Neural cell (in vitro differentiated cells): ENCODE measurements around the gene ADGRB2. TPM values are rescaled to one million over a fixed set of nuclear protein-coding genes. Genes with fewer than 3 reads are reported as not detected.

ENCODE experiments used
- H2AFZ ChIP-seq: fragments of 200-600, 300-800 bp; sonication (generic), shearing (Covaris generic); 2 replicates; pipeline ENCODE4 v1.6.0; 2014; ENCODE audit warnings: low read depth, mild to moderate bottlenecking, antibody characterized with exemption, low read length, moderate library complexity
- H3F3A ChIP-seq: fragments of 200-600 bp; shearing (Covaris generic); 2 replicates; pipeline ENCODE4 v1.6.1; 2016; ENCODE audit warnings: mild to moderate bottlenecking, moderate library complexity, mixed read lengths, antibody characterized with exemption, low read length; ENCODE audit not compliant: insufficient read depth, poor library complexity, severe bottlenecking
- H3K27ac ChIP-seq: fragments of 200-600, 300-800 bp; sonication (generic), shearing (Covaris generic); 2 replicates; pipeline ENCODE4 v1.5.1; 2014; ENCODE audit warnings: mild to moderate bottlenecking, low read length, moderate library complexity
- H3K27me3 ChIP-seq: fragments of 300-800, 200-600 bp; sonication (generic), shearing (Covaris generic); 2 replicates; pipeline ENCODE4 v1.6.0; 2014; ENCODE audit warnings: mild to moderate bottlenecking, low read depth, low read length, moderate library complexity; ENCODE audit not compliant: insufficient read depth
- H3K36me3 ChIP-seq: fragments of 300-800, 200-600 bp; sonication (generic), shearing (Covaris generic); 2 replicates; pipeline ENCODE4 v1.5.1; 2014; ENCODE audit warnings: mild to moderate bottlenecking, antibody characterized with exemption, low read length, moderate library complexity; ENCODE audit not compliant: insufficient read depth
- H3K4me2 ChIP-seq: fragments of 300-800, 200-600 bp; sonication (generic), shearing (Covaris generic); 2 replicates; pipeline ENCODE4 v1.6.0; 2014; ENCODE audit warnings: mild to moderate bottlenecking, low read length
- H3K4me3 ChIP-seq: fragments of 300-800, 200-600 bp; sonication (generic), shearing (Covaris generic); 2 replicates; pipeline ENCODE4 v1.5.1; 2014; ENCODE audit warnings: mild to moderate bottlenecking, low read length, moderate library complexity
- H3K79me2 ChIP-seq: fragments of 200-600 bp; shearing (Covaris generic); replicated peaks from 2 replicates; pipeline ENCODE4 v1.6.0; 2014; ENCODE audit warnings: mild to moderate bottlenecking, low read length, moderate library complexity; ENCODE audit not compliant: insufficient read depth
- H3K9ac ChIP-seq: fragments of 300-800, 200-600 bp; sonication (generic), shearing (Covaris generic); 2 replicates; pipeline ENCODE4 v1.6.1; 2016; ENCODE audit warnings: mild to moderate bottlenecking, low read length, mixed read lengths
- H3K9me2 ChIP-seq: fragments of 200-600 bp; shearing (Covaris generic); 2 replicates; pipeline ENCODE4 v1.6.1; 2016; ENCODE audit warnings: mild to moderate bottlenecking, low read length, mixed read lengths; ENCODE audit not compliant: insufficient read depth
- H3K9me3 ChIP-seq: fragments of 200-600, 300-800 bp; sonication (generic), shearing (Covaris generic); 2 replicates; pipeline ENCODE4 v1.6.1; 2016; ENCODE audit warnings: mild to moderate bottlenecking, mixed run types, low read length, moderate library complexity, mixed read lengths
- H4K20me1 ChIP-seq: fragments of 200-600 bp; shearing (Covaris generic); 2 replicates; pipeline ENCODE4 v1.6.1; 2016; ENCODE audit warnings: mild to moderate bottlenecking, mixed run types; ENCODE audit not compliant: insufficient read depth
- CTCF ChIP-seq: fragments of 450-650 bp; IDR thresholded peaks from 2 replicates; pipeline ENCODE4 v1.5.1; 2014; ENCODE audit warnings: antibody characterized with exemption, mild to moderate bottlenecking, moderate library complexity; ENCODE audit not compliant: poor library complexity, severe bottlenecking
- EP300 ChIP-seq: fragments of 450-650 bp; conservative IDR thresholded peaks from 2 replicates; pipeline ENCODE4 v1.6.1; 2014; ENCODE audit warnings: antibody characterized with exemption, mild to moderate bottlenecking, moderate library complexity; ENCODE audit not compliant: poor library complexity, severe bottlenecking
- EZH2 ChIP-seq: fragments of 200-600, 300-800 bp; shearing (Covaris generic), sonication (generic); IDR thresholded peaks from 2 replicates; pipeline ENCODE4 v1.6.1; 2014; ENCODE audit warnings: antibody characterized with exemption, low read length, borderline replicate concordance, mild to moderate bottlenecking; ENCODE audit not compliant: insufficient read depth, poor library complexity, severe bottlenecking
- MXI1 ChIP-seq: fragments of 450-650 bp; conservative IDR thresholded peaks from 2 replicates; pipeline ENCODE4 v1.6.1; 2014; ENCODE audit warnings: antibody characterized with exemption, mild to moderate bottlenecking; ENCODE audit not compliant: poor library complexity, severe bottlenecking
- POLR2AphosphoS5 ChIP-seq: IDR thresholded peaks from 2 replicates; pipeline ENCODE4 v1.6.1; 2012
- RAD21 ChIP-seq: fragments of 450-650 bp; conservative IDR thresholded peaks from 2 replicates; pipeline ENCODE4 v1.6.1; 2014; ENCODE audit warnings: antibody characterized with exemption, mild to moderate bottlenecking, moderate library complexity
- REST ChIP-seq: IDR thresholded peaks from 2 replicates; pipeline ENCODE4 v1.6.1; 2012; ENCODE audit warnings: borderline replicate concordance
- SMC3 ChIP-seq: fragments of 450-650 bp; conservative IDR thresholded peaks from 2 replicates; pipeline ENCODE4 v1.6.1; 2014; ENCODE audit warnings: antibody characterized with exemption, mild to moderate bottlenecking, moderate library complexity; ENCODE audit not compliant: poor library complexity
- TAF1 ChIP-seq: IDR thresholded peaks from 2 replicates; pipeline ENCODE4 v1.6.1; 2012; ENCODE audit warnings: low read depth
- polyA plus RNA-seq: library from polyadenylated mRNA; depleted of rRNA; stranded (reverse); fragments of >200 nt; gene quantifications from 2 replicates; pipeline ENCODE4 v1.2.3, GENCODE V29; 2014

Gene ADGRB2
- polyA plus RNA-seq, 1 donor from 2014 or later = 45.0 TPM

- no peak overlapping the region for H3K4me3 ChIP-seq
- H3K9me3 ChIP-seq = no peaks in the 10 kb centered on the region
- H3K27me3 ChIP-seq = no peaks in the 10 kb centered on the region
- H3K79me2 ChIP-seq = peaks cover 20% of the 10 kb centered on the region
- no peak overlapping the region for H2AFZ ChIP-seq
- no peak overlapping the region for H3K27ac ChIP-seq
- H3K9me2 ChIP-seq = no peaks in the 10 kb centered on the region
- TF ChIP-seq EP300 (no peak), RAD21 (no peak), TAF1 (no peak), MXI1 (no peak), POLR2AphosphoS5 (no peak), CTCF (no peak), SMC3 (no peak)
- no peaks in the 10 kb centered on the region for H3K36me3 ChIP-seq
- H3F3A ChIP-seq = no peaks in the 10 kb centered on the region
- H4K20me1 ChIP-seq = peaks cover 4% of the 10 kb centered on the region
- H3K4me2 ChIP-seq = no peak overlapping the region
- H3K9ac ChIP-seq = no peak overlapping the region
Observed at GRCh38 chr1:31755850-31756492, 8.2 kb downstream of the ADGRB2 start.

- H3K9me3 ChIP-seq = no peaks in the 10 kb centered on the region
- H3K36me3 ChIP-seq = no peaks in the 10 kb centered on the region
- H2AFZ ChIP-seq = no peak overlapping the region
- no peaks in the 10 kb centered on the region for H3K27me3 ChIP-seq
- H3K79me2 ChIP-seq = peaks cover 17% of the 10 kb centered on the region
- H4K20me1 ChIP-seq = peaks cover 4% of the 10 kb centered on the region
- no peak overlapping the region for H3K4me3 ChIP-seq
- no peak for TF ChIP-seq RAD21
- TF ChIP-seq MXI1 = no peak
- TF ChIP-seq REST = no peak
- TF ChIP-seq POLR2AphosphoS5 = no peak
- TF ChIP-seq EP300 = no peak
- no peak for TF ChIP-seq EZH2
- TF ChIP-seq CTCF = no peak
- TF ChIP-seq SMC3 = no peak
- no peak for TF ChIP-seq TAF1
- no peaks in the 10 kb centered on the region for H3F3A ChIP-seq
- no peak overlapping the region for H3K27ac ChIP-seq
- H3K9me2 ChIP-seq = no peaks in the 10 kb centered on the region
- H3K4me2 ChIP-seq = no peak overlapping the region
- H3K9ac ChIP-seq = no peak overlapping the region
Observed at GRCh38 chr1:31755197-31755611, 8.9 kb downstream of the ADGRB2 start.
